Stomach smooth muscle (tissue), 2 donors: Measurements from ENCODE around the gene SWAP70.

Experiments
- H3K27ac ChIP-seq: one replicate; pipeline ENCODE4 v1.7.0; 2013; ENCODE audit warnings: mild to moderate bottlenecking, low read length, inconsistent platforms
- H3K27me3 ChIP-seq, 2 donors: one replicate each; pipeline ENCODE4 v1.7.0; 2013; ENCODE audit warnings: low read length in 2 of 2; ENCODE audit not compliant: insufficient read depth in 2 of 2, control insufficient read depth in 1 of 2
- H3K36me3 ChIP-seq, 2 donors: one replicate each; pipeline ENCODE4 v1.7.0; 2013; ENCODE audit warnings: low read length in 2 of 2; ENCODE audit not compliant: control insufficient read depth in 2 of 2, insufficient read depth in 2 of 2
- H3K4me1 ChIP-seq: one replicate; pipeline ENCODE4 v1.7.0; 2013; ENCODE audit warnings: low read length; ENCODE audit not compliant: control insufficient read depth, insufficient read depth
- H3K4me3 ChIP-seq, 2 donors: one replicate each; pipeline ENCODE4 v1.7.0; 2013; ENCODE audit warnings: low read length in 2 of 2
- H3K9ac ChIP-seq, 2 donors: one replicate each; pipeline ENCODE4 v1.7.0; 2013; ENCODE audit warnings: low read length in 2 of 2, mild to moderate bottlenecking in 1 of 2
- H3K9me3 ChIP-seq, 2 donors: one replicate each; pipeline ENCODE4 v1.7.0; 2013; ENCODE audit warnings: low read length in 2 of 2; ENCODE audit not compliant: control insufficient read depth in 2 of 2
- donor health status: healthy.
- donor health status: Pancreatic carcinoma.

The SWAP70 gene

DNA sequence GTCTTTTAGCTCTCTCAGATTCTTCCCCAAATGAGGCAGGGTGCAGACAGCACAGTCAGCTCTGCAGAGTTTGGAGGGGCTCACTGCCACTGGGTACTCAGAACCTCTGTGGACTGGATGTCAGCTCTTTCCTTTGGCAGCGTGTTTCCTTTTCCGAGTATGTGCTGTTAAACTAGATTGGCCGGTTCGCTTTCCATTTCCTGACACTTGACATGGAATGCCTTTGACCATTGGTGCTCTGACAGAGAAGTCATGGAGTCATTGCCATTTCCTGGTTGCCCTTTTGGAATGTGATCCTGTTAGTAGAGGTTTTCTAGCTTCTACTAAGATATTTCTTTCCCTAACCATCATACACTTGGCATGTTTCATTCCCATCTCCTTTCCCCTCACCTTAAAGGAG is 86.7 kb downstream of the SWAP70 start:
- Histone ChIP-seq H3K27me3 (no peaks in the 10 kb centered on the region), H3K9me3 (no peaks in the 10 kb centered on the region), H3K36me3 (peaks cover 7 to 9% of the 10 kb centered on the region in 2 donors), H3K27ac (no peak overlapping the region), H3K4me3 (no peak overlapping the region), H3K4me1 (peaks cover 8% of the 10 kb centered on the region), H3K9ac (no peak overlapping the region)

- no peak overlapping the region for H3K27ac ChIP-seq
Measured at GRCh38 chr11:9752091-9752490, 88.2 kb downstream of the SWAP70 start.

DNA sequence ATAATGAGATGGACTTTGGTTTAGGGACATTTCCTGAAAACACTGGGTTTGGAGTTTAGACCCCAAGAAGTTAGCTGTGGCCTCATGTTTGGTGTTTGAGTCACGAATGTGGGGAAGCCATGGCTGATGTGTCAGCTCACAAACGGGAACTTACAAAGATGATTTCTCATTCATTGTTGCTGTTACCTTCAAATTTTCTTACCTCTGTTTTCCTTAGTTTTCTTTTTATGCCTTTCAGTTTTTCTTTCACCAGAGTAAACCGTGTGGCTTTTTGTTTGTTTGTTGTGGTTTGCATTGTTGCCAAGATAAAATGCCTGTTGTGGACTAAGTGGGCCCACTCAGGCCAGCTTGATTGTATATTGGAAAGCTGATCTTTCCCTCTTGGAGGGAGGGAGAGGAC is 89.1 kb downstream of the SWAP70 start:
- Histone ChIP-seq H3K9me3 (no peaks in the 10 kb centered on the region), H3K36me3 (peaks cover 7% of the 10 kb centered on the region in 2 donors), H3K4me1 (peaks cover 17% of the 10 kb centered on the region), H3K4me3 (no peak overlapping the region), H3K9ac (no peak overlapping the region), H3K27me3 (no peaks in the 10 kb centered on the region), H3K27ac (no peak overlapping the region)

More at GRCh38 chr11:9752091-9752490, 88.2 kb downstream of the SWAP70 start:
- Histone ChIP-seq H3K4me1 (peaks cover 11% of the 10 kb centered on the region), H3K27me3 (no peaks in the 10 kb centered on the region), H3K4me3 (no peak overlapping the region), H3K9me3 (no peaks in the 10 kb centered on the region), H3K36me3 (peaks cover 7% of the 10 kb centered on the region in 2 donors), H3K9ac (no peak overlapping the region)

DNA sequence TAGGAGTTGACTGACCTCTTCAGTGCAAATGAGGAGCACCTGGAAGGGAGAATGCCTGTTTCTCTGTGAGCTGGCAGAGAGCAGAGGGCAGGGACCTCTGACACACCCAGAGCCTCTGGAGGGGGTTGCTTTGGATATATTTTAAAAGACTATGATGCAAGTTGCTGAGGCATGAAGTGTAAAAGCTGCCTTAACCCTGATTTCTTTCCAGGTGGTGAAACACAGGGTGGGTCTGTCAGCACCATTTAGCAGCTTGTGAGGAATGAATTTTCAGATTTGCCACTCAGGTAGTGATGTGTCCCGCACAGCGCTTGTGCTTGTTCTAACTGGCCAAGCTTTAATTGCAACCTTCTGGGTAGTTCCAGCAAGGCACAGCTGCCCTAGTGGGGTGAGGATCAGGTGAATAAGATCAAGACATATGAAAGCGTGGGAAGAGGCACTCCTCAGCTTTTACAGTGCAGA is 90.2 kb downstream of the SWAP70 start:
- H3K27ac ChIP-seq, result no peak overlapping the region
- no peaks in the 10 kb centered on the region for H3K27me3 ChIP-seq
- H3K9me3 ChIP-seq, result no peaks in the 10 kb centered on the region
- H3K4me3 ChIP-seq, result no peak overlapping the region
- no peak overlapping the region for H3K9ac ChIP-seq
- peaks cover 7% of the 10 kb centered on the region in 2 donors for H3K36me3 ChIP-seq
- H3K4me1 ChIP-seq, result peaks cover 19% of the 10 kb centered on the region

DNA sequence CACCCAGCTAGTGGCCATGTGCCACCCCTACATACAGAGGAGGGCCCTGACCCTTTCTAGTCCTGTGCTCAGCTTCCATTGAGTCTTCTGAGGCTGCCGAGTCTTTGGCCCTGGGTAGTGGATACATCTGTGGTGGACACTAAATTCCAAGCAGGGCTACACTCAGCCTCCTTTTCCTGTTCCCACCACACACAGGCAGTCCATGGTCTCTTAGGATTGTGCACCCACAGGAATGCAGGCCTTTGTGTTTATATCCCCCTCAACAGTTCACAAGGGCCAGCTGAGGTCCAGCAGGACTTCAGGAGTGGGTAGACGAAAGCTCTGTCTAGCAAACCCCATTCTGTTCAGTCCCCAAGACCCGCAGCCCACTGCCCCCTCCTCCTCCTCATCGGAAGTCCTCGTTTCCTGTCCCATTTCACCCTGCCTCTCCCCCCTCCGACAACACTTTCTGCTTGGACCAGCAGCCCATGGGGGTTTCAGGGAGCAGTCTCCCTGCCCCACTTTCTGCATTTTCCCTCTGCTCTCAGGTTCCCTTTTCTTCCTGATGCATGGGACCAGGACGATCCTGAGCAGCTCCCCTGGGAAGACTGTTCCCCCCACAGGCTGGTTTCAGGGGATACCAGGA is 91.8 kb downstream of the SWAP70 start:
- H3K27ac ChIP-seq, result no peak overlapping the region

DNA sequence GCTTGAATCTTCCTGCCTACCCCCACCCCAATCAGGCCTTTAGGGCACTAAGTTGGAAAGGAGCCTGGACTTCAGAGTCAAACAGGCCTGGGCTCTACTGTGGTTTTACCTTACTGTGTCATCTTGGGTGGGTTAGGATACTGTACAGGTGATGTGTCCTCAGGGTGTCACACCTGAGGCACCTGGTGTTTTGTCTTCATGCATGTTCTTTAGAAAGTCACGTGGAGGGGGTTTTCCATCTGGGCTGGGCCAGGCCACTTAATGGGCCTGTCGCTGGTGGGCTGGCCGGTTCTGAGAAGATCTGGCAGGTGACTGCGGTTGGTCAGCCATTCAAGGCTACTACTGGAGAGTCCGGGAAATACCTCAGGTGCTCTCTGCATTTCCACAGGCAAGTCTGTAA is 92.6 kb downstream of the SWAP70 start:
- Histone ChIP-seq H3K4me1 (peaks cover 37% of the 10 kb centered on the region), H3K27ac (no peak overlapping the region), H3K27me3 (no peaks in the 10 kb centered on the region), H3K36me3 (no peaks in the 10 kb centered on the region), H3K4me3 (no peak overlapping the region), H3K9ac (no peak overlapping the region), H3K9me3 (no peaks in the 10 kb centered on the region)

More for the DNA sequence above, 91.8 kb downstream of the SWAP70 start:
- Histone ChIP-seq H3K9me3 (no peaks in the 10 kb centered on the region), H3K9ac (no peak overlapping the region), H3K36me3 (peaks cover 0 to 2% of the 10 kb centered on the region in 2 donors), H3K4me1 (peaks cover 35% of the 10 kb centered on the region), H3K27me3 (no peaks in the 10 kb centered on the region), H3K4me3 (no peak overlapping the region)

- H3K4me1 ChIP-seq, result peaks cover 37% of the 10 kb centered on the region
- H3K27ac ChIP-seq, result no peak overlapping the region
- no peaks in the 10 kb centered on the region for H3K9me3 ChIP-seq
- H3K27me3 ChIP-seq, result no peaks in the 10 kb centered on the region
- no peak overlapping the region for H3K4me3 ChIP-seq
- no peaks in the 10 kb centered on the region for H3K36me3 ChIP-seq
- no peak overlapping the region for H3K9ac ChIP-seq
Measured at GRCh38 chr11:9756878-9757277, 93.0 kb downstream of the SWAP70 start.

DNA sequence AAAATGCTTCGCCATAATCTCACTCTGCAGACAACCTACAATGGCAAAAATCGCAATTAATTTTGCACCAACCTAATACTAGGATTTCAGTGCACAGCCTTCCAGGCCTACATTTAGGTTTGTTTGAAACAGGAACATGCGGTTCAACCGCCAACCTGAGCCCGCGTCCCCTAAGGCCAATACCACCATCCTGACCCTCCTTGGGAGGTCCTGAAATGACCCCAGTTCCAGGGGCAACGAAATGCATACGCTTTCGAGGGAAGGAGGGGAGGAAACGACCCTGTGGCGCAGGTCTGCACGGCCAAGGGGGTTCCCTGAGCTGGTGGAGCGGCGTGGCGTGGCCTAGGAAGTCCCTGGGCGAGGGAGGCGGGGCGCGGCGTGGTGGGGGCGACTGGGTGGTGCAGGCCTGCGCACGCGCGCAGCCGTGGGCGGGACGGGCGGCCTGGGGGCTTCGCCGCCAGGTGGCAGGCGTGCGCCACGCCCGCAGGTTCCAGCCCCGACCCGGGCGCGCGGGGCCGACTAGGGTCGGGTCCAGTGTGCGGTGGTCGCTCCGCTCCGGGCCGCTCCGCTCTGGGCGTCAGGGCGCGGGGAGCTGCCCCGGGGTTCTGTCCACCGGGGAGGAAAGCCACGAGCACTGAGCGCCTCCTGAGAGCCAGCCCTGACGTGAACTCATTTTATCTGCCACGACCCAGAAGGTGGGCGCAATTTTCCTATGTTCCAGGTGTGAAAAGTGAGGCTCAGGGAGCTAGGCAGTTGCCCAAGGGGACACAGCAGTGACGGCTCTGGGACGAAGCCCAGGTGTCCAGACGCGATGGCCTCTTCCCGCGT is 94.1 kb downstream of the SWAP70 start:
- Histone ChIP-seq H3K27ac (peak overlapping the region; percentile 84), H3K9ac (peak overlapping the region; percentile 83 to 90), H3K4me3 (peak overlapping the region; percentile 88 to 92), H3K4me1 (peaks cover 37% of the 10 kb centered on the region), H3K36me3 (no peaks in the 10 kb centered on the region), H3K27me3 (no peaks in the 10 kb centered on the region), H3K9me3 (no peaks in the 10 kb centered on the region)

DNA sequence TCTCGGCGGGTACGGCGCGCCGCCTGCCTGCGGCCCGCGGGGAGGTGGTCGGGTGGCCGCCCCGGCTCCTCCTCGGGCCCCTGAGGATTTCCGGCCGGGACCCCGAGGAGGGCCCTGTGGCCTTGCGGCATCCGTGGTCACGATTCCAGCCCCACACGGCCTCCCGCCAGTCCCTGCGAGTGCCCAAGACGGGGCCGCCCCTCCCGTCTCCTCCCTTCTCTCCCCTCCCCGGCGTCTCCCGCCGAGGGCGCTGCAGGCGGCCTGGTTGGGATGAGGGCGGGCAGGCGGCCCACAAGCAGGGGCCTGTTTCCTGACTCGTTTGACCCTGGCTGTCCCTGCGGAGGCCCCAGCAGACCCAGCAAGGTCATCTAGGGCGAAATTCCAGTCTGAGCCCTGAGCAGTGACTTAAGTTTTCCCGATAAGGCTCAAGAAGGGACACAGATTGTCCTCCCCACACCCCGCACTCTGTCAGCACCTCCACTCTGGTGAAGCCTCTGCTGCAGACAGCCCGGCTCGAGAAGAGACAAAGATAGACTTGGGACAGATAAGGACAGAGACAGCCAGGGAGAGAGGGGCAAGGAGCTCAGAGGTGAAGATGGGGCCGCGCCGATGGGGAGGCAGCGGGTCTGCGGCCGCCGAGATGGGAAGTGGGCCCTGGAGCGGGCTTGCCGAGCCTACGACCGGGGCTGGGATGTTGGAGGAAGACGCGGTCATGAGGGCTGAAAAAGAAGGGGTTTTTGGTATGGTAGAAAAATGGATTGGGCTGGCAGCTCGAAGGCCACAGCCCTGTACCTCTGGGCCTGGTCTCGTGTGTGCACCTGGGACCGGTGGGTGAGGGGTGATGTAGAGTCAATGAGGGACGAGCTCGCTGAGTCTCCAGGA is 95.0 kb downstream of the SWAP70 start:
- Histone ChIP-seq H3K4me1 (peaks cover 37% of the 10 kb centered on the region), H3K27ac (peak overlapping the region; percentile 84), H3K9me3 (no peaks in the 10 kb centered on the region), H3K36me3 (no peaks in the 10 kb centered on the region), H3K9ac (peak overlapping the region; percentile 83 to 90), H3K4me3 (peak overlapping the region; percentile 88 to 92), H3K27me3 (no peaks in the 10 kb centered on the region)

DNA sequence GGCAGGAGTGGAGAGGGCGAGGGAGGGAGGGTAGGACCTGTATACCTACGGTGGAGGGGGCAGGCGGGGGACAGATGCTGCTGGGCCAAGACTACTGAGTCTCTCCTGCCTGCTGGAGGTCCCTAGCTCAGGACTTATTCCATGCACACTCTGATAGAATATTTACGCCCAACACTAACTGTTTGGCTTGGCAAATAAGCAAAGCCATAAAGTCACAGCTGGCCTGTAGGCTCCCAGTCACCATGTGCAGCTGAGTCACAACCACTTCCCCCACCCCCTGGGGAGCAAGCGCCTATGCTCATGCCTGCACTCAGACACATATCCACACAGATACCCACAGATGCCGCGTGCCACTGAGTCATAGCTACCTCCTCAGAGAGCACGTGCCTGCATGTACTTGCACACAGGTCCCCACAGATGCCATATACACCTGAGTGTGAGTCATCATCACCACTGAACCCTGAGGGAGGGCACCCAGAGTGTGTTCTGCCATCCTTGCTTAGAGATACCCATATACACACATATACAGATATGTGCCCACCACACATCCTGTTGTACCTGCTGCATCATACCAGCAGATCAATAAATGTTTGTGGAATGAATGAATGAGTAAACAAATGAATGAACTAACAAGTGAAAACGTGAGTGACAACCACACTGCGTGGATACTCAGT is 95.8 kb downstream of the SWAP70 start:
- H3K9ac ChIP-seq, result peak overlapping the region in 1 of 2 donors; percentile 42

More for the DNA sequence above, 95.8 kb downstream of the SWAP70 start:
- Histone ChIP-seq H3K4me1 (peaks cover 37% of the 10 kb centered on the region), H3K9me3 (no peaks in the 10 kb centered on the region), H3K4me3 (peak overlapping the region in 1 of 2 donors; percentile 92), H3K36me3 (no peaks in the 10 kb centered on the region), H3K27ac (peak overlapping the region; percentile 84), H3K27me3 (no peaks in the 10 kb centered on the region)
